Tibial artery (tissue), 4 donors: ENCODE measurements around the gene SH3PXD2B.

Experiments
- DNase-seq, 2 donors: peaks; one replicate each; pipeline ENCODE4 v3.0.0-alpha.2; 2019
- H3K27ac ChIP-seq, 2 donors: fragments of 200-600 bp; sonication (generic) in 1 of 2; 1 replicate in 1 of 2; 2 replicates in 1 of 2; pipeline ENCODE4 v1.5.1; 2018 to 2019; ENCODE audit warnings: mild to moderate bottlenecking in 1 of 2
- H3K27me3 ChIP-seq, 2 donors: fragments of 200-600 bp; sonication (generic) in 1 of 2; one replicate each; pipeline versions ENCODE4 v1.5.1 to v1.6.0; 2016 to 2019
- H3K36me3 ChIP-seq, 3 donors: fragments of 200-600 bp; sonication (generic) in 2 of 3; one replicate each; pipeline ENCODE4 v1.5.1; 2016 to 2019; ENCODE audit warnings: mild to moderate bottlenecking in 2 of 3
- H3K4me1 ChIP-seq, 4 donors: fragments of 200-600 bp; sonication (generic) in 2 of 4; 1 replicate in 3 of 4; 2 replicates in 1 of 4; pipeline ENCODE4 v1.5.1; 2016 to 2019
- H3K4me3 ChIP-seq, 2 donors: fragments of 200-600 bp; sonication (generic) in 1 of 2; 1 replicate in 1 of 2; 2 replicates in 1 of 2; pipeline ENCODE4 v1.5.1; 2018 to 2019; ENCODE audit warnings: mild to moderate bottlenecking in 2 of 2
- H3K9me3 ChIP-seq, 3 donors: fragments of 200-600 bp; sonication (generic) in 1 of 3; one replicate each; pipeline ENCODE4 v1.5.1; 2016 to 2019
- intact Hi-C: fragments of 100-400 bp; cut with DNase I; formaldehyde crosslinking; loops from one replicate; pipeline ENCODE4 v1.15.0; 2023; ENCODE audit warnings: low total_unique reads
- TF ChIP-seq, protein P1 (sequence below), 2 experiments: fragments of 200-600 bp in 1 of 2; fragments of 450-650 bp in 1 of 2; IDR thresholded peaks; one replicate each; pipeline ENCODE4 v1.5.1; 2017 to 2019; ENCODE audit warnings: antibody characterized with exemption in 2 of 2, mild to moderate bottlenecking in 1 of 2, moderate library complexity in 1 of 2

SH3PXD2B gene

GRCh38 chr5:172418862-172419814, 35.2 kb downstream of the SH3PXD2B start:
- DNase-seq: no peak

DNA sequence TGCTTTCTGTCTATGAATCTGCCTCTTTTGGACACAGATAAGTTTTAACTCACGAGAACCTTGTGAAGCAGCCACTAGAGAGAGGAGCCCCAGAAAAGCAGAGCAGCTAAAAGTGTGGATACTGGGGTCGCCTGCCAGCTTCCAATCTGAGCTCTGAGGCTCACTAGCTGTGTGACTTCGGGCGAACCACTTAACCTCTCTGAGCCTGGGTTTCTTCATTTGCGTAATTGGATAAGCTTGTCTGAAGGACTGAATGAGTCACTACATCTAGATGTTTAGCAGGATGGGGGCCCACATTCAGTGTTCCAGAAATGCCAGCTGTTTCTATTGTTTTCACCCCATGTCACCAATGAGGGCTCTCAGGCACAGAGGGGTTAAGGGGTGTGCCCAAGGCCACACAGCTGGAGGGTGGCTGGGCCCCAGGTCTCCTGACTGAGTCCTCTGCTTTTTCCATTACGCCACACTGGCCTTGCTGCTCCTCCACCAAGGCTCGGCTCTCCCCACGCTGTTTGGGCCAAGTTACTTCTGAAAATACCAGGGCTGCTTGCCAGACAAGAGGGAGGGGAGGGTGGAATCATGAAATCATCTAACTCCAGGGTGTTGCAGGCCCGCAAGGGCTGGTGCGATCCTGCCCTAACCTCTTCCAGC, 36.2 kb downstream of the SH3PXD2B start:
- TF ChIP-seq, protein P1, sequence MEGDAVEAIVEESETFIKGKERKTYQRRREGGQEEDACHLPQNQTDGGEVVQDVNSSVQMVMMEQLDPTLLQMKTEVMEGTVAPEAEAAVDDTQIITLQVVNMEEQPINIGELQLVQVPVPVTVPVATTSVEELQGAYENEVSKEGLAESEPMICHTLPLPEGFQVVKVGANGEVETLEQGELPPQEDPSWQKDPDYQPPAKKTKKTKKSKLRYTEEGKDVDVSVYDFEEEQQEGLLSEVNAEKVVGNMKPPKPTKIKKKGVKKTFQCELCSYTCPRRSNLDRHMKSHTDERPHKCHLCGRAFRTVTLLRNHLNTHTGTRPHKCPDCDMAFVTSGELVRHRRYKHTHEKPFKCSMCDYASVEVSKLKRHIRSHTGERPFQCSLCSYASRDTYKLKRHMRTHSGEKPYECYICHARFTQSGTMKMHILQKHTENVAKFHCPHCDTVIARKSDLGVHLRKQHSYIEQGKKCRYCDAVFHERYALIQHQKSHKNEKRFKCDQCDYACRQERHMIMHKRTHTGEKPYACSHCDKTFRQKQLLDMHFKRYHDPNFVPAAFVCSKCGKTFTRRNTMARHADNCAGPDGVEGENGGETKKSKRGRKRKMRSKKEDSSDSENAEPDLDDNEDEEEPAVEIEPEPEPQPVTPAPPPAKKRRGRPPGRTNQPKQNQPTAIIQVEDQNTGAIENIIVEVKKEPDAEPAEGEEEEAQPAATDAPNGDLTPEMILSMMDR (IDR thresholded peaks at IDR 0.05): peak in 1 of 2 experiments; percentile 15
- intact Hi-C loops: loop anchor here (2.0 kb wide), 1 partner anchor 35 kb away; no protein-coding TSS in a partner anchor
- Histone ChIP-seq H3K36me3 (peaks cover 0 to 13% (median 0%) of the 10 kb centered on the region in 3 donors), H3K4me3 (no peak overlapping the region), H3K4me1 (peaks cover 0 to 76% (median 61%) of the 10 kb centered on the region in 4 donors), H3K27ac (peak overlapping the region; percentile 82 to 90), H3K9me3 (no peaks in the 10 kb centered on the region), H3K27me3 (no peaks in the 10 kb centered on the region)
- DNase-seq: peak; percentile 97 to 98

More at GRCh38 chr5:172418862-172419814, 35.2 kb downstream of the SH3PXD2B start:
- Histone ChIP-seq H3K4me1 (peaks cover 0 to 72% (median 52%) of the 10 kb centered on the region in 4 donors), H3K36me3 (peaks cover 0 to 13% (median 0%) of the 10 kb centered on the region in 3 donors), H3K27me3 (no peaks in the 10 kb centered on the region), H3K27ac (peak overlapping the region; percentile 82 to 90), H3K9me3 (no peaks in the 10 kb centered on the region), H3K4me3 (no peak overlapping the region)
- TF ChIP-seq, protein P1 (IDR thresholded peaks at IDR 0.05): no peak
- intact Hi-C loops: loop anchor here (2.0 kb wide), 1 partner anchor 34 kb away; no protein-coding TSS in a partner anchor

DNA sequence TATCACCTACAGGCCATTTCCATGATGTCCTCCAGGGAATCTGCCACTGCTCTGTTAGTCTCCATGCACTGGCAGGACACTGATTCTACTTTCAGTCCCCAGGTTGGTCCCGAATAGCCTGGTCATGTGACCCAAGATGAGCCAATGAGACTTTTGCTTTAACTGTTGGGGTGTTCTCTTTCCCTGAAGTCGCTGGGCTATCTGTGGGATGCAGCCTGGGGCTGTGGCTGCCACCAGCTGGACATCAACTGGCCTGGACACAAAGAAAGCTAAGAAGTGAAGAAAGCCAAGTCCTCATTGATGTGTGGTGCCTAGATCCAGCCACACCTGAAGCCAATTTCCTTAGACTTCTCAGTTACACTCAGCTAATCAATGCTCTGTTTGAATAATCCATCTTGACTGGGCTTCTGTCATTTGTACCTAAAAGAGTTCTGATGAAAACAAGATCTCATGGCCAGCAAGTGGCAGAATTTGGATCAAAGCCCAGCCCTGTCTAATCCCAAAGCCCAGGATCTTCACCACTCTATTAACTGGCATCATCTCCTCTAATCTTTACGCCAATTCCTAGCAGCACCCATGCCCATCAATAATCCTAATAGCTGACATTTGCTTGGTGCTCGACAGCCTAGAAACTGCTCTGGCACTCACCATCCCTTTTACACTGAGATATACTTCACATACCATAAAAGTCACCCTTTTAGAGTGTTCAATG, 37.0 kb downstream of the SH3PXD2B start:
- no peaks in the 10 kb centered on the region for H3K9me3 ChIP-seq
- H3K36me3 ChIP-seq: peaks cover 0 to 11% (median 0%) of the 10 kb centered on the region in 3 donors
- peak overlapping the region; percentile 82 to 90 for H3K27ac ChIP-seq
- intact Hi-C loops: no loop called here
- no peak overlapping the region for H3K4me3 ChIP-seq
- TF ChIP-seq, protein P1 (IDR thresholded peaks at IDR 0.05): no peak
- peaks cover 0 to 83% (median 64%) of the 10 kb centered on the region in 4 donors for H3K4me1 ChIP-seq
- no peak for DNase-seq
- no peaks in the 10 kb centered on the region for H3K27me3 ChIP-seq

DNA sequence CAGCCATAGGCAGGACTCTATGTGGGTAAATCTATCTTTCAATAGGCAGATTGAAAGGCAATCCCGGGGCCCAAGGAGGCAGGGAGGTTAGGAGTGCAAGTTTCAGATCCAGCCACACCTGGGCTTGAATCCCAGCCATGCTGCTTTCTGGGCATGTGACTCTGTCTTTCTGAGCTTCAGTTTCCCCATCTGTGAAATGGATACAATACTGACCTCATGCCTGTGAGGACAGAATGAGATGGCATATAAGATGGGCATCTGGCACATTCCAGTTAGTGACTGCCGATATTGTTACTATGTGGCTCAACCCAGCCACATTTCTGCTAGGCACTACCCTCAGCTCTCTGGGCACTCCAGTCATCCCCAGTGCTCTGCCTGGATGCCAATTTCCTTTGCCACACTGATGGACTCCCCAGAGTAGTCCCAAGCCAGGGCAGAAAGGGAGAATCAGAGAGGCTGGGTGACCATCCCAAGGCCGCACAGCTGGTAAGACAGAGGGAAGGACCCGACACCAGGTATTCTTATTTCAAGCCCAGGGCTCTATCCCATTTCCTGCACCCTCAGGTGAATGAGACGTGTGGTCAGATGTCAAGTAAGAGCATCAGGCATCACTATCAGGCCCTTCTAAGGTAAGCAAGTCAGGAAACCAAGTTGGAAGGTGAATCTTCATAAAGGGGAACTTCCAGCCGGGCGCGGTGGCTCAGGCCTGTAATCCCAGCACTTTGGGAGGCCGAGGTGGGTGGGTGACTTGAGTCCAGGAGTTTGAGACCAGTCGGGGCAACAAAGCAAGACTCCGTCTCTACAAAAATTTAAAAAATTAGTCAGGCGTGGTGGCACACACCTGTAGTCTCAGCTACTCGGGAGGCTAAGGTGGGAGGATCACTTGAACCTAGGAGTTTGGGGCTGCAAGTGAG, 38.7 kb downstream of the SH3PXD2B start:
- TF ChIP-seq, protein P1 (IDR thresholded peaks at IDR 0.05): no peak
- DNase-seq: peak in 1 of 2 donors; percentile 20
- peaks cover 0 to 86% (median 64%) of the 10 kb centered on the region in 4 donors for H3K4me1 ChIP-seq
- no peak overlapping the region for H3K4me3 ChIP-seq
- intact Hi-C loops: no loop called here
- H3K36me3 ChIP-seq: no peaks in the 10 kb centered on the region
- peak overlapping the region; percentile 18 to 48 for H3K27ac ChIP-seq
- no peaks in the 10 kb centered on the region for H3K9me3 ChIP-seq
- no peaks in the 10 kb centered on the region for H3K27me3 ChIP-seq
